GM12874 (cell line): ENCODE measurements around the gene DNM1.

ENCODE experiments used
- TF ChIP-seq, protein P1 (sequence below): IDR thresholded peaks from 2 replicates; pipeline ENCODE4 v1.5.1; 2011; ENCODE audit warnings: low read depth, mild to moderate bottlenecking, control low read depth, low read length, moderate library complexity; ENCODE audit not compliant: insufficient read depth

The DNM1 gene

DNA sequence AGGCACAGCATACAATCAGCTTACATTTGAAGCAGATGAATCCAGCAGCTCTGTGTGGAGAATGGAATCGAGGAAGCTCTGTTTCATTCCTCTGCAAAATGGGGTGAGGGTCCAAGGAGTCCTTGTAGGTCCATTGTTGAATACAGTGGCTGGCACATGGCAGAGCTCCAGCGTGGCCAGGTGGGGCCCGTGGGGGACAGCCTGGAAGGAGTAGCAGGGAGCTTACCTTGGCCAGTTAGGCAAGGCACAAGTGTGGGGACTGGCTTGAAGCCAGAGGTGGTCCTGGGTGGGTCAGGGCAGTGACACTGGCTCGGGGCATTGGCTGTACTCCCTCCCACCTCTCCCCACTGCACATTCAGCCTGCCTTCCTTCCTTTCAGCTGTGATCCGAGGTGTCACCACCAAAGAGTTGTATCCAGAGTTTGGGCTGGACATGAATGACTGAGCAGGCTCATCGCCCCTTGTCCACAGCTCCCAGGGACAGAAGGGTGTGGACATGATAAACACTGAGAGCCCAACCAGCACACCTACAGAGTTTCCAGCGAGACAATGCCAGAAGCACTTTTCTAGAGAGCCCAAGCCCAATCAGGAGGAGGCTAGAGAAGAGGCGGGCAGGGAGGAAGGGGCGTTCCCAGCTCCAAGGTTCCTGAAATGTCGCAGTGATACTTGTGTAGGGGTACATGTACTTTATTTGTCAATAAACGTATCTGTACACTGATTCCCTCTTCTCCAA, 85.3 kb downstream of the DNM1 start:
- TF ChIP-seq, protein P1, sequence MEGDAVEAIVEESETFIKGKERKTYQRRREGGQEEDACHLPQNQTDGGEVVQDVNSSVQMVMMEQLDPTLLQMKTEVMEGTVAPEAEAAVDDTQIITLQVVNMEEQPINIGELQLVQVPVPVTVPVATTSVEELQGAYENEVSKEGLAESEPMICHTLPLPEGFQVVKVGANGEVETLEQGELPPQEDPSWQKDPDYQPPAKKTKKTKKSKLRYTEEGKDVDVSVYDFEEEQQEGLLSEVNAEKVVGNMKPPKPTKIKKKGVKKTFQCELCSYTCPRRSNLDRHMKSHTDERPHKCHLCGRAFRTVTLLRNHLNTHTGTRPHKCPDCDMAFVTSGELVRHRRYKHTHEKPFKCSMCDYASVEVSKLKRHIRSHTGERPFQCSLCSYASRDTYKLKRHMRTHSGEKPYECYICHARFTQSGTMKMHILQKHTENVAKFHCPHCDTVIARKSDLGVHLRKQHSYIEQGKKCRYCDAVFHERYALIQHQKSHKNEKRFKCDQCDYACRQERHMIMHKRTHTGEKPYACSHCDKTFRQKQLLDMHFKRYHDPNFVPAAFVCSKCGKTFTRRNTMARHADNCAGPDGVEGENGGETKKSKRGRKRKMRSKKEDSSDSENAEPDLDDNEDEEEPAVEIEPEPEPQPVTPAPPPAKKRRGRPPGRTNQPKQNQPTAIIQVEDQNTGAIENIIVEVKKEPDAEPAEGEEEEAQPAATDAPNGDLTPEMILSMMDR: no peak

DNA sequence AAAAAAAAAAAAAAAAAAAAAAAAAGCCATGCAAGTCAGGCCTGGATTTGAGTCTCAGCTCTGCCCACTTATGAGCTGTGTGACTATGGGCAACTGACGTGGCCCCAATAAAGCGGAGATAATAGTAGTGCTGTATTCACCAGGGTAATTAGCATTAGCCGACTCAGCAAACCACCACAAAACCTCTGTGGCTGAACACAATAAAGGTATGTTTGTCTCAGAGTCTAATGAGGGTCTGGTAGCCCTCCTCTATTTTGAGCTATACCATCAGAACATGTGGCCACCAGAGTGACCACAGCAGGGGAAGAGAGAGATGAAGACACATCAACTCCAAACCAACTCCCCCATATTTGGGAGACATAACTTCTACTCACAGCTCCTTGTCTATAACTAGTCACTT, 88.8 kb downstream of the DNM1 start:
- TF ChIP-seq, protein P1: no peak

DNA sequence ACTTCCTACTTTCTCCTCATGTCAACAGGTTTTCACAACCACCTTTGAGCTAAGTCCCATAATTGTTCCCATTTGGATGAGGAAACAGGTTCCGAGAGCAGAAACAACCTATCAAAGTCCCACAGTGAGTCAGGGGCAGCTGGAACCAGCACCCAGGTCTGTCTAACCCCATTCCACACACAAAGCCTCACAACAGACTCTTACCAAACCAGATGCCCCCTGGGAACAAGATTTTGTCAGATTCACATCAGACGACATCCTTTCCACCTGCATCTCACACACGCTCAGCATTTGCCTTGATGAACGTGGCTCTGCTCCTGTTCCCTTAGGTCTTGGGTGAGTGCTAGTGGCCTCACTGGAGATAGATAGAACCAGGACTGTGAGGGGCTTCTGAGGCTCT, 89.9 kb downstream of the DNM1 start:
- TF ChIP-seq, protein P1: no peak

DNA sequence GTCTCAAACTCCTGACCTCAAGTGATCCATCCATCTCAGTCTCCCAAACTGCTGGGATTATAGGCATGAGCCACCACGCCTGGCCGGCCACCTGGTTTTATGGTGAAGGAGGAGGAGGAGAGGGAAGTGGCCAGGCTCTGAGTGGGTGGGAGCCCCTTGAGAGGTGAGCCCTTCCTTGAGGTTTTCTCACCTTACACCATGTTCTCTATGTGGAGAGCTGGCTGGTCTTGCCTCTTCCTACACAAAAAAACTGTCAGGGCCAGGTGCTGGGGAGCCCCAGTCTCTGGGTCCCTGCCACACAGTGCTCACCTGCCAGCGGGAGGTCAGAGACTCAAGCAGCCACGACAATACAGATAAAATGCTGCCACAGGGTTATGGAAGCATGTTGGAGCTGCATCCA, 91.0 kb downstream of the DNM1 start:
- TF ChIP-seq, protein P1: no peak

DNA sequence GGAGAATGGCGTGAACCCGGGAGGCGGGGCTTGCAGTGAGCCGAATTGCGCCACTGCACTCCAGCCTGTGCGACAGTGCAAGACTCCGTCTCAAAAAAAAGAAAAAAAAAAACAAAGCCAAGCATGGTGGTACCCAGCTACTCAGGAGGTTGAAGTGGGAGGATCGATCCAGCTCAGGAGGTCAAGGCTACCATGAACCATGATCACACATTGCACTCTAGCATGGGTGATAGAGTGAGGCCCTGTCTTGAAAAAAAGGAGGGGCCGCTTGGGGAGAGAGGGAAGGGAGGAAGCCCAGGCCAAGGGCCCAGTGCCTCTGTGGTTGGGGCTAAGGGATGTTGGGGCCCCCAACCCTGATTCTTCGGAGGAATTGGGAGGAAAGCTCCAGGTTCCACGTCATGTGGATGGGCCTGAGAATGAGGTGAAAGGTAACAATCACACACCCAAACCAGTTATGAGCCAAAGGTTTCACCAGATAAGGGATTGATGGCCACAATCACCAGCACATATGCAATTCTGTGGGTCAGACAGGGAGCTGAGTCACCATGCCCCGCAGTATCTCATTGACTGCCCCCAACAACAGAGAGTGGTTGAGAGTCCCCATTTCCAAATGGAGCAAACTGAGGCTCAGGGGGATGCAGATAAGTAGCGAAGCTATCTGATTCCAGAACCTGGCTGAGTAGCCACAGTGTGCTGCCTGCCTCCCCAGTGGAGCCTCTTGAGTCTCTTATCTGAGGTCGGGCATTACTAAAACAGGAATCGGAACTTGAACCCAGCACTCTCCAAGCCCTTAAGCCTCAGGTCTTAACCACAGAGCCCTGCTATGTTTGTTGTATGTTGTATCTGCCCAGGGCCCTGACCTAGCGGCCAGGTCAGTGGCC, 93.4 kb downstream of the DNM1 start:
- TF ChIP-seq, protein P1: no peak

DNA sequence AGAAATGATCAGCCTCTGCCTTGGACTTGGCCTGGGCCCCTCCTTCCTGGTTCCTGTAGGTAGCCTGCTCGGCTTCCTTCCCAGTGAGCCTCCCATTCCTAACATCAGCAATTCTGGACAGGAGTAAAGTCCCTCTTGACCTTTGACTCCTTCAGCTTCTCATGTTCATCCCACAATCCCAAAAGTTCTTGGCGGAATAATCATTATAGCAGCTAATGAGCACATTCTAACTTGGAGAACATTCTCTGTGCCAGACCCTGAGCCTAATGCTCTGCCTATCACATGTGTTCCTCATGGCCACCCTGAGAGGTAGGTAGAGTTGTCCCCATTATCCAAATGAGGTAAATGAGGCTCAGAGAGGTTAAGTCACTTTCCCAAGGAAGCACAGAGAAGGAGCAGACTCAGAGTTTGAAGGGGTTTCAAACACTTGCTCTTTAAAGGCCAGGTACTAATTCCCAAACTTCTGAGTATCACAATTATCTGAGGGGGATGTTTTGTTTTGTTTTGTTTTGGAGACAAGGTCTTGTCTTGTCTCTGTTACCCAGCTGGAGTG, 94.1 kb downstream of the DNM1 start:
- TF ChIP-seq, protein P1: no peak
